OCI-LY3 (cell line): ENCODE measurements around the gene YPEL3.

Experiments used
- EZH2phosphoT487 ChIP-seq: fragments of 200-600 bp; shearing (Covaris generic); IDR thresholded peaks from 2 replicates; pipeline ENCODE4 v1.6.1; 2018; ENCODE audit warnings: antibody characterized with exemption, mixed run types, low read depth
- TF ChIP-seq, protein P1 (sequence below): fragments of 200-600, 300-600 bp; sonication (generic); IDR thresholded peaks from 2 replicates; pipeline ENCODE4 v1.5.1; 2014; ENCODE audit warnings: antibody characterized with exemption, low read length, low read depth

DNA sequence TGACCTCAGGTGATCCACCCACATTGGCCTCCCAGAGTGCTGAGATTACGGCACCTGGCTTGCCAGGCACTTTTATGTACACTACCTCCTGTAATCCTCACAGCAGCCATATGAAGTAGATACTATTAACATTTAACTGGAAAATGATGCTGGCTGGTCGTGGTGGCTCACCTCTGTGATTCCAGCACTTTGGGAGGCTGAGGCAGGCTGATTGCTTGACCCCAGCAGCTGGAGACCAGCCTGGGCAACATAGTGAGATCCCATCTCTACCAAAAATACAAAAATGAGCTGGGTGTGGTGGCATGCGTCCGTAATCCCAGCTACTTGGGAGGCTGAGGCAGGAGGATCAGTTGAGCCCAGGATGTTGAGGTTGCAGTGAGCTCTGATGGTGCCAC lies 29.0 kb upstream of the YPEL3 start:
- TF ChIP-seq, protein P1, sequence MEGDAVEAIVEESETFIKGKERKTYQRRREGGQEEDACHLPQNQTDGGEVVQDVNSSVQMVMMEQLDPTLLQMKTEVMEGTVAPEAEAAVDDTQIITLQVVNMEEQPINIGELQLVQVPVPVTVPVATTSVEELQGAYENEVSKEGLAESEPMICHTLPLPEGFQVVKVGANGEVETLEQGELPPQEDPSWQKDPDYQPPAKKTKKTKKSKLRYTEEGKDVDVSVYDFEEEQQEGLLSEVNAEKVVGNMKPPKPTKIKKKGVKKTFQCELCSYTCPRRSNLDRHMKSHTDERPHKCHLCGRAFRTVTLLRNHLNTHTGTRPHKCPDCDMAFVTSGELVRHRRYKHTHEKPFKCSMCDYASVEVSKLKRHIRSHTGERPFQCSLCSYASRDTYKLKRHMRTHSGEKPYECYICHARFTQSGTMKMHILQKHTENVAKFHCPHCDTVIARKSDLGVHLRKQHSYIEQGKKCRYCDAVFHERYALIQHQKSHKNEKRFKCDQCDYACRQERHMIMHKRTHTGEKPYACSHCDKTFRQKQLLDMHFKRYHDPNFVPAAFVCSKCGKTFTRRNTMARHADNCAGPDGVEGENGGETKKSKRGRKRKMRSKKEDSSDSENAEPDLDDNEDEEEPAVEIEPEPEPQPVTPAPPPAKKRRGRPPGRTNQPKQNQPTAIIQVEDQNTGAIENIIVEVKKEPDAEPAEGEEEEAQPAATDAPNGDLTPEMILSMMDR: no peak
- TF ChIP-seq EZH2phosphoT487: no peak
